ENCODE data around the gene ARL16.
"Not testable (repeated sequence)": the region's sequence is repeated elsewhere in the genome, so short reads cannot be mapped to it uniquely, and the experiment has no call there.

ARL16 gene

DNA sequence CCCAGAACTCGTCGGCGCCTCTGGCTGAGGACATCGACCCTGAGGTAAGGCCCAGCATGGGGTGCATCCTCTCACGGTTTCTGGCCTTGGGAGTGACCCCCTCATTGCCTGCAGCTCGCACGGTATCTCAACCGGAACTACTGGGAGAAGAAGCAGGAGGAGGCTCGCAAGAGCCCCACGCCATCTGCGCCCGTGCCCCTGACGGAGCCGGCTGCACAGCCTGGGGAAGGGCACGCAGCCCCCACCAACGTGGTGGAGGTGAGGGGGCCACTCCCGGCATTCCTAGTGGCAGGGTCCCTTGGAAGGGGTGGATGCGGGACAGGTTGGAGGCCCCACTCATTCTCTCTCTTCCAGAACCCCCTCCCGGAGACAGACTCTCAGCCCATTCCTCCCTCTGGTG lies 11.2 kb upstream of the ARL16 start:
- DNase-seq, result no peak

- DNase-seq, result no peak
These were observed 10.1 kb upstream of the ARL16 start for GRCh38 chr17:81693509-81694210.

DNA sequence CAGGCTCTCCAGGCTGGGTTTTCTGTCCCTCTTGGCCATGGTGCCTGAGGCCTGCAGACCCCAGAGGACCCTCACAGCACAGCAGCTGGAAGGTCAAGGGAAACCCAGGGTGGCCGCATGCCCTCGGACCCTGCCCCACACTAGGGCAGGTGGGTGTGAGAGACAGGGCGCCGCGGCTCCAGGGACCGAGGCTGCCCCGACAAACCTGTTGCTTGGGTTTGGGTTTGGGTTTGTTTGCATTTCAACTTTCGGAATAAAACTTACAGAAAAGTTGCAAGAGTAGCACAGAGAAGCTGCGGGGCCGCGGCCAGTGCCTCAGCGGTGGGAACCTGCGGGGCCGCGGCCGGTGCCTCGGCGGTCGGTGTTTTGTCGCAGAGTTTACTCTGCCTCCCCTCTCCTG lies 8.0 kb upstream of the ARL16 start:
- DNase-seq, result no peak

GRCh38 chr17:81691196-81691595 lies 7.6 kb upstream of the ARL16 start:
- no peak for DNase-seq

GRCh38 chr17:81690549-81690948 lies 7.0 kb upstream of the ARL16 start:
- no peak for DNase-seq

DNA sequence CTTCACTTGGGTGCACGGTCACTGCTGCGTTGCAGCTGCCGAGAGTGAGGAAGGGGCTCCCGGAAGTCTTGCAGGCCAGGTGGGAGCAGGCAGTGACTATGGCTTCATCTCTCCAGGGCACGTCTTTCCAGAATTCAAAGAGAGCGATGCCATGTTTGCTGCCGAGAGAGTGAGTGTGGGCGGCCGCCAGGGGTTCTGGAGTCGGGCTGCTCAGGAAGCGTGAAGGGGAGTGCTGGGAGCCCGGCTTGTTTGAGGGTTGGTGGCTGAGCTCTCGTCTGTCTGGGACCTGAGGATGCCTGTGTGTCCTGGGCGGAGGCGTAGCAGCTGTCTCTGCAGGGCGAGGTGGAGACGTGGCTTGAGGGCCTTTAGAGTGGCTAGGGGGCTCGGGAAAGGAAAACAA lies 6.5 kb upstream of the ARL16 start:
- no peak for DNase-seq

DNA sequence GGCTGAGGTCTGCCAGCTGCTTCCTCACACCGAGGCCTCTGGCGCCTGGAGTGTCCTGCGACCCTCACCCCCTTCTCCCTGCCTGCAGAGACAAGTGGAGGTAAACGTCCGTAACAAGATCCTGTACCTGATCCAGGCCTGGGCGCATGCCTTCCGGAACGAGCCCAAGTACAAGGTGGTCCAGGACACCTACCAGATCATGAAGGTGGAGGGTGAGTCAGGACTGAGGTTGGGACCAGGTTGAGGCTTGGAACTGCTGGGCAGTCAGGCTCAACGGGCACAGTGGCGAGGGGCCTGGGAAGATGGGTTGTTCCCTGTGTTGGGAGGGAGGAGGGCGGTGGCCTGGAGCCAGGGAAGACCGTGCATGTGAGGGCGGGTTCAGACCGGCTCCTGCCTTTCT lies 5.0 kb upstream of the ARL16 start:
- no peak for DNase-seq

DNA sequence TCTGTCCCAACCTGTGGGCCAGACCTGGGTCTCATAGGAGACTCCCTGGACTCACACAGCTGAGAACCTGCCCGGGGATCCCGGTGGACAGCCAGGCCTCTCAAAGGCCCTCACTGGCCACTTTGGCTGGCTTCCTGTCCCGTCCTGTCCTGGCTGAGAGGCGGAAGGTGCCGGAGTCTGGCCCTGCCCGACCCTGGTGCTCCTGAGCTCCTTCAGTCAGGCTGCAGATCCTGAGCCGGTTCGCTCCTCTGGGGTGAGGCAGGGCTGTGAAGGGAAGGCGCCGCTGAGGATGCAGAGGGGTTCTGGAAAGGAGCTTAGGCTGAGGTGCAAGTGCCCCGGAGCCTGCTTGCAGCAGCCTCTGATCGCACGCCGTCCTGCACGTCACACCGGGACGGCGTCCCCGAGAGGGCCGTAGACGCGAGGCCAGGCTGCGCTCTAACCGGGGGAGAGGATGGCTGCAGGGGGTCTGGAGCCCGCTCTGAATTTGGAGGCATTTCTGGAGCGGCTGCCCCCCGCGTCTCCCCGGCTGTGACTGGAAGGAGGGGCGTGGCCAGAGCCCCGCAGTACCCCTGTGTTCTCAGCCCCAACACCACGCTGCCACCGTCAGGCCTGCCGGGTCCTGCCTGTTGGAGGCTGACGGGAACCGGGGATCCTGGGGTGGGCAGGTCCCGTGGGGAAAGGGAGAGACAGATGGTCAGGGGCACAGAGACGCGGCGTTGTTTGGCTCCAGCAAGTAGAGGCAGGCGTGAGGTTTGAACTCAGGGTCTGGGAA lies 4.4 kb upstream of the ARL16 start:
- no peak for DNase-seq

DNA sequence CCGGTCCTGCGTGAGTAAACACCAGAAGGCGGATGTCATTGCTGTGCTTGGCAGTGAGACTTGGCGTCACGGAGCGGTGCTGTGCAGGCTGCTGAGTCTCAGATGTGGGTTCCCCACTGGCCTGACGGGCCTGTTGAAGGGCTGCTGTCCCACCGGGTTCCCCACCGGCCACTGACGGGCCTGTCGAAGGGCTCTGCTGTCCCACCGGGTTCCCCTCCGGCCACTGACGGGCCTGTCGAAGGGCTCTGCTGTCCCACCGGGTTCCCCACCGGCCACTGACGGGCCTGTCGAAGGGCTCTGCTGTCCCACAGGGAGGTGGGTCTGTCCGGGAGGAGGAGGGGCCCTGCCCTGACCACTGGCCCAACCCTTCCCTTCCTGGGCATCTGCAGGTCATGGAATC lies 3.0 kb upstream of the ARL16 start:
- no peak for DNase-seq

- no peak for DNase-seq
These were observed 1.5 kb upstream of the ARL16 start for GRCh38 chr17:81685108-81685507.

DNA sequence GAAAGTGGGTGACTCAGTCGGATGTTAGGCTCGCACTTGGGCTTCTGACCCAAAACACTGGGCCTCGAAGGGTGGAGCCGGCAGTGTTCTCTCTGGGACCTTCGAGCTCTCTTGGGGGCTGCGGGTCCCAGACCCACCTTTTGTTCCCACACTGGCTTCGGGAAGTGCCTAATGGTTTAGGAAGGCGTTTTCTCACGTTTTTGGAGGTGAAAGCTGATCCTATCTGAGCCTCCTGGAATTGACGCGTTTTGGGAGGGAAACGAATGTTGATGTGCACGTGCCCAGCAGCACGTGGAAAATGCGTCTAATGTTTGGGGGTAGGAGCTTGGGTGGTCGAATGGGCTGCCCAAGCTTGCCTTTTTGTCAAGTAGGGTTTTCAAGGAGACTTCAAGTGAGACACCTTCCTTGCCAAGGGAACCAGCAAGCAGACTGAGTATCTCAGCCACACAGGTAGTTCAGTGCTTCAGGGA lies 880 bp upstream of the ARL16 start:
- no peak for DNase-seq

DNA sequence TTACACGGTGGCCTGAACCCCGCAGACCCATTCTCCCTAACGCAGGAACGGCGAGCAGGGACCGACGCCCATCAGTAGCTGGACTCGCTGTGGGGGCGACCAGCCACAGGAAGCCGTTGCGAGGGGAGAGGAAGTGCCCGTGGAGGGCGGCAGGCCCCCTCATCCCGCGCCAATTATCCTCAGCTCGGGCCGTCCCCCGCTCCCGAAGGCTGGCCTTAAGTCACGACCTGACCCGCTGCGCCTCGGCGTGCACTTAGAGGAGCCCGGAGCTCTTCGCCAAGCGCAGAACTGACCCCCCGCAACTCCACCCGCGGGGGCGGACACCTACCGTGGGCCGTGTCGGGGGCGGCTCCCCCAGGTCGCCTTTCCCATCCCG lies 401 bp downstream of the ARL16 start:
- no peak for DNase-seq

- DNase-seq, result no peak
These were observed 911 bp downstream of the ARL16 start for GRCh38 chr17:81682565-81683207.

- no peak for DNase-seq
These were observed 1.9 kb downstream of the ARL16 start for GRCh38 chr17:81681672-81682071.

DNA sequence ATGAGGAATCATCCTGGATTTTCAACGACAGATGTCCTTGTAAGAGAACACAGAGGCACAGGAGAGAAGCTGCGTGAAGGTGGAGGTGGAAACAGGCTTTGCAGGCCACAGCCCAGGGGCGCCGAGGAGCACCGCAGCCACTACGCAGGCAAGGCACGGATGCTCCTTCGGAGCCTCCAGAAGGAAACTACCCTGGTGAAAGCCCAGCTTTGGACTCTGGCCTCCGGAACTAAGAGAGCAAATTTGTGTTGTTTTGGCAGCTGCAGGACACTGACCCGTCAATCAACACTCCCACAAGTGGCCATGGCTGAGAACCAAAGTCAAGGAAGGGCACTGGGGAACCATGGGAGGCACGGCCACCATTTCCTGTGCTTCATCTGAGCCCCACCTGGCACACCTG lies 3.4 kb downstream of the ARL16 start:
- DNase-seq, result no peak

DNA sequence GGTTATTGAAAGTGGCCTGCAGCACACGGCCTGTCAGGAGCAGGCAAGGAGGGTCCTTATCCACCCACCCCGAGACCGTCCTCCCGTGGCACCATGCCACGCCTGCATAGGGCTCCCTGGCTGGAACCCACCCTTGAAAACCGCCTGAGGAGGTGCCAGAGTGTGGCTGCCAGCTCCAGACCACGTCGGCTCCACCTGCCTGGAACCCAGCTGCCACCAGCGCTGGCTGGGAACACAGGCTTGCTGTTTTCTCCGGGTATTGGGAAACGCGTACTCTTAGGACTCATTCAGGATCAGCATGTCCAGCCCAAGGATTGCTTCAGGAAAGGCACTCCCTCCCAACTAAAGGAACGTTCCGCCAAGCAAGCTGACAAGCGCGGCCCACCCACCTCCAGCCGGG lies 6.7 kb downstream of the ARL16 start:
- no peak for DNase-seq

DNA sequence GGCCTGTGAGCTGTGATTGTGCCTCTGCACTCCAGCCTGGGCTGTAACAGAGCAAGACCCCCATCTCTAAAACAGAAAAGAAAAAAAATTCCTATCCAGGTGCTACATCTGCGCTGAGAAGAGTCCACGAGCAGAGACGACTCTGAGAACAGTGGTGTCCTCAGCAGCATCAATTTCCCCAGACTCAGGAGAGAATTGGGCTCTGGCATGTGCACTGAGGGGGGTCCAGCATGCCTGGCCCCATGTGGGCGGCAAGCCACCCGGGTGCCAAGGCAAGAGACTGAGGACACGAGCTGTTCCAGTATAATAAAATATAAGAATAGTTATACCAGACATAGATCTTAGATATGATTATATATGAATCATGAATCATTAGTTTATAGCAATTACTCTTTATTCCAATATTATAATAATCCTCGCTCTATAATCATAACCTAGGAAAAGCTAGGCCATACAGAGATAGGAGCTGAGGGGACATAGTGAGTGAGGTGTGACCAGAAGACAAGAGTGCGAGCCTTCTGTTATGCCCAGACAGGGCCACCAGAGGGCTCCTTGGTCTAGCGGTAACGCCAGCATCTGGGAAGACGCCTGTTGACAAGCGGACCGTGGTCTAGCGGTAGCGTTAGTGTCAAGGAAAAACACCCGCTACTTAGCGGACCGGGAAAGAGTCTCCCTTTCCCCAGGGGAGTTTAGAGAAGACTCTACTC lies 7.9 kb downstream of the ARL16 start:
- not testable (repeated sequence) for DNase-seq

DNA sequence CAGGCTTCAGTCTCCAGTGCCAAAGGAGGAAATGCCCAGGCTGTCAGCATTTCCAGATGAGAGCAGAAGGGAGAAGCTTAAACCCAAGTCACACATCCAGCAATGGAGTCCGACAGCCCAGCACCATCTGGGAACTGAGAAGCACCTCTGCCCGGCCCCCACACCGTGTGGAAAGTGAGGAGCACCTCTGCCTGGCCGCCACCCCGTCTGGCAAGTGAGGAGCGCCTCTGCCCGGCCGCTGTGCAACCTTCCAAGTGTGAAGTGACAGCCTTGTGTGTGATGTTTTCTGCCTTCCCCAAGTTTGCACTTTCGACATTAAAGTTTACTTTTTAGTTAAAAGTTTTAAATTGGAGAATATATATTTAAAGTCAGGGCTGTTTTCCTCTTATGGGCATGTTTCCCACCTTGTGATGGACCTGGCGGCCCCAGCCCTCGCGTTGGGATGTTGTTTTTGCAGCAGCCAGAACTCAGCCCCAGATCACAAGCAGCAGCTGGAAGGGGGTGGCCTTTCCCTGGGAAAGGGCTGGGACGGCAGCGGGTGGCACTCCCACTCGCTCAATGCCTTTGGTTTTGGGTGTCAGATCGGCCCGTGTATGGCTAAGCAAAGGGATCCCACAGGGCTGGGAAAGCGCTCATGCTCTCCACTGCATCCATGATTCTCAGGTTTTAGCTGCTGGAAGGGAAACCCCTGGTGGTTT lies 9.9 kb downstream of the ARL16 start:
- DNase-seq, result no peak

DNA sequence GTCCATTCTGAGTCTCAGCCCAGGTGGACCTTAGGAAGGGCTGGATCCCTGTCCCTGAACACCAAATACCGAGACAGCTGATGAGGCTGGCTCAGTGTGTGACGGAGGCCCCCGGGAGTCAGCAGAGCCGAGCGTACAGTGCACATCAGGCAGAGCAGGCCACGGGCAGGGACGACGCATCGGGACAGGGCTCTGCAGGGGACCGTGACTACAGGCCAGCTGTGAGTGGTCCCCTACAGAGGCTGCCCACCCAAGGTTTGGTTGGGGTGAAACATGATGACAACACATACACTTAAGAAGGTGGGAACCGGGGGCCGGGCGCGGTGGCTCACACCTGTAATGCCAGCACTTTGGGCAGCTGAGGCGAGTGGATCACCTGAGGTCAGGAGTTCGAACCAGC lies 10.6 kb downstream of the ARL16 start:
- DNase-seq, result no peak

DNA sequence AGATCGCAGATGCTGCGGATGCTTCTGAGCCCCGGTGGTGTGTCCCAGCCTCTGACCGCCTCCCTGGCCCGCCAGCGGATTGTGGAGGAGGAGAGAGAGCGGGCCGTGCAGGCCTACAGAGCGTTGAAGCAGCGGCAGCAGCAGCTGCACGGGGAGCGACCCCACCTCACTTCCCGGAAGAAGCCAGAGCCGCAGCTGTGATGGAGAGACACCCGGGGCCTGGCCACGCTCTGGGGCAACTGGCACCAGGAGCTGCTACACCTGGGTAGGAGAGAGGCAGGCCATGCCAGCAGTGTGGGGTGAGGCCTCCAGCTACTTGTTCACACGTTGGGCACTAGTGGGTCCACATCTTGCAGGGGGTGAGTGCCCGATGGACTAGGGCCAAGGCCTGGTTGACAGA lies 11.1 kb downstream of the ARL16 start:
- no peak for DNase-seq

DNA sequence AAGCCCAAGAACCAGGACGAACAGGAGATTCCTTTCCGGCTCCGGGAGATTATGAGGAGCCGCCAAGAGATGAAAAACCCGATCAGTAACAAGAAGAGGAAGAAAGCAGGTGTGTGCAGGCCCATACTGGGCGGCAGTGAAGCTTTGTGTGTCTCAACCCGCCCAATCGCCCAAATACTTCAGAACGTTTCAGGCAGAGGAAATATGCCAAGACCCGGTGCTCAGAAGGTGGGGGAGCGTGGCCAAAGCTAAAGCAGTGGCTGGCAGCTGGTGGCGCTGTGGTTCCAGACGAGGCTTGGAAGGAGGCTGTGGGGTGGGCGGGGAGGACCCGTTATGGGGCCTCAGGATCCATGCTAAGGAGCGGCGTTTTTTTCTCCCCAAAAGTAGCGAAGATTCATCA lies 15.8 kb downstream of the ARL16 start:
- no peak for DNase-seq

GRCh38 chr17:81666342-81667191 lies 17.0 kb downstream of the ARL16 start, which contains the start of the genes CCDC137 and OXLD1:
TSS of gene CCDC137 (plus strand) at chr17:81666737. CDS start at chr17:81666767, 30 bp downstream.
TSS of gene OXLD1 (minus strand) at chr17:81666605. CDS start at chr17:81666577, 28 bp downstream.
- peak; percentile 85 for DNase-seq

All from NCI-H1436 treated with DMSO at 0.1 percent for 48 hours (cell line).